ENCODE results near the gene RHBDL2.

Gene RHBDL2

GRCh38 chr1:38941093-38941492 is 537 bp downstream of the RHBDL2 start:
- TF ChIP-seq EZH2phosphoT487 (IDR thresholded peaks at IDR 0.05; ENCODE audit: borderline replicate concordance, low read length), result no peak
- Histone ChIP-seq H3K36me3 (ENCODE audit: control insufficient read depth, low read length) (no peaks in the 10 kb centered on the region), H3K9me3 (ENCODE audit: control insufficient read depth, insufficient read depth, low read length) (no peaks in the 10 kb centered on the region), H4K20me1 (ENCODE audit: control insufficient read depth, insufficient read depth, low read depth, low read length) (no peaks in the 10 kb centered on the region), H3K79me2 (ENCODE audit: control insufficient read depth, low read length) (no peaks in the 10 kb centered on the region), H3K27me3 (ENCODE audit: control insufficient read depth, low read length) (no peaks in the 10 kb centered on the region), H3K4me2 (ENCODE audit: low read length) (no peak overlapping the region), H3K9me2 (replicated peaks; ENCODE audit: control insufficient read depth, low read length) (no peaks in the 10 kb centered on the region), H3F3A (ENCODE audit: control insufficient read depth, insufficient read depth) (no peaks in the 10 kb centered on the region), H3K4me3 (ENCODE audit: low read length) (no peak overlapping the region), H3K27ac (ENCODE audit: low read depth, low read length) (no peak overlapping the region), H3K4me1 (ENCODE audit: control insufficient read depth, low read length) (no peaks in the 10 kb centered on the region)

- Histone ChIP-seq H3K27me3 (ENCODE audit: control insufficient read depth, low read length) (no peaks in the 10 kb centered on the region), H4K20me1 (ENCODE audit: control insufficient read depth, insufficient read depth, low read depth, low read length) (no peaks in the 10 kb centered on the region), H3K9me2 (replicated peaks; ENCODE audit: control insufficient read depth, low read length) (no peaks in the 10 kb centered on the region), H3K4me2 (ENCODE audit: low read length) (no peak overlapping the region), H3K9me3 (ENCODE audit: control insufficient read depth, insufficient read depth, low read length) (no peaks in the 10 kb centered on the region), H3K36me3 (ENCODE audit: control insufficient read depth, low read length) (no peaks in the 10 kb centered on the region), H3F3A (ENCODE audit: control insufficient read depth, insufficient read depth) (no peaks in the 10 kb centered on the region), H3K27ac (ENCODE audit: low read depth, low read length) (no peak overlapping the region), H3K4me3 (ENCODE audit: low read length) (no peak overlapping the region), H3K79me2 (ENCODE audit: control insufficient read depth, low read length) (no peaks in the 10 kb centered on the region), H3K4me1 (ENCODE audit: control insufficient read depth, low read length) (no peaks in the 10 kb centered on the region)
- no peak for TF ChIP-seq CTCF (IDR thresholded peaks at IDR 0.05; ENCODE audit: low read depth, low read length, poor library complexity, severe bottlenecking)
- no peak for TF ChIP-seq EZH2phosphoT487 (IDR thresholded peaks at IDR 0.05; ENCODE audit: borderline replicate concordance, low read length)
Observed at GRCh38 chr1:38940339-38941047, 1.1 kb downstream of the RHBDL2 start.

- H3K79me2 ChIP-seq (ENCODE audit: control insufficient read depth, low read length), result no peaks in the 10 kb centered on the region
- no peaks in the 10 kb centered on the region for H3K27me3 ChIP-seq (ENCODE audit: control insufficient read depth, low read length)
- no peaks in the 10 kb centered on the region for H3K36me3 ChIP-seq (ENCODE audit: control insufficient read depth, low read length)
- H3F3A ChIP-seq (ENCODE audit: control insufficient read depth, insufficient read depth), result no peaks in the 10 kb centered on the region
- no peaks in the 10 kb centered on the region for H3K4me1 ChIP-seq (ENCODE audit: control insufficient read depth, low read length)
- H4K20me1 ChIP-seq (ENCODE audit: control insufficient read depth, insufficient read depth, low read depth, low read length), result no peaks in the 10 kb centered on the region
- H3K4me2 ChIP-seq (ENCODE audit: low read length), result no peak overlapping the region
- H3K9me2 ChIP-seq (replicated peaks; ENCODE audit: control insufficient read depth, low read length), result no peaks in the 10 kb centered on the region
- no peak overlapping the region for H3K27ac ChIP-seq (ENCODE audit: low read depth, low read length)
- no peaks in the 10 kb centered on the region for H3K9me3 ChIP-seq (ENCODE audit: control insufficient read depth, insufficient read depth, low read length)
- TF ChIP-seq CTCF (IDR thresholded peaks at IDR 0.05; ENCODE audit: low read depth, low read length, poor library complexity, severe bottlenecking) (no peak), EZH2phosphoT487 (IDR thresholded peaks at IDR 0.05; ENCODE audit: borderline replicate concordance, low read length) (no peak)
- H3K4me3 ChIP-seq (ENCODE audit: low read length), result no peak overlapping the region
Observed at GRCh38 chr1:38938722-38939260, 2.8 kb downstream of the RHBDL2 start.

- Histone ChIP-seq H3K9me3 (ENCODE audit: control insufficient read depth, insufficient read depth, low read length) (no peaks in the 10 kb centered on the region), H3K27ac (ENCODE audit: low read depth, low read length) (no peak overlapping the region), H3K27me3 (ENCODE audit: control insufficient read depth, low read length) (no peaks in the 10 kb centered on the region), H4K20me1 (ENCODE audit: control insufficient read depth, insufficient read depth, low read depth, low read length) (no peaks in the 10 kb centered on the region), H3K36me3 (ENCODE audit: control insufficient read depth, low read length) (no peaks in the 10 kb centered on the region), H3K4me2 (ENCODE audit: low read length) (no peak overlapping the region), H3K4me1 (ENCODE audit: control insufficient read depth, low read length) (no peaks in the 10 kb centered on the region), H3F3A (ENCODE audit: control insufficient read depth, insufficient read depth) (no peaks in the 10 kb centered on the region), H3K4me3 (ENCODE audit: low read length) (no peak overlapping the region), H3K9me2 (replicated peaks; ENCODE audit: control insufficient read depth, low read length) (no peaks in the 10 kb centered on the region), H3K79me2 (ENCODE audit: control insufficient read depth, low read length) (no peaks in the 10 kb centered on the region)
- TF ChIP-seq EZH2phosphoT487 (IDR thresholded peaks at IDR 0.05; ENCODE audit: borderline replicate concordance, low read length) (no peak), CTCF (IDR thresholded peaks at IDR 0.05; ENCODE audit: low read depth, low read length, poor library complexity, severe bottlenecking) (no peak)
Observed at GRCh38 chr1:38932571-38932970, 9.1 kb downstream of the RHBDL2 start.

All from DOHH2 (cell line).